CD14-positive monocyte (primary cell): ENCODE data around the gene SLC38A8. TPM values are rescaled to one million over a fixed set of nuclear protein-coding genes. Genes with fewer than 3 reads are reported as not detected.

ENCODE experiments used
- DNase-seq, 3 donors: peaks; one replicate each; pipeline ENCODE4 v3.0.0-alpha.2; 2011 to 2022
- H2AFZ ChIP-seq: 2 replicates; pipeline ENCODE4 v1.6.0; 2012; ENCODE audit warnings: mild to moderate bottlenecking, low read depth, low read length, inconsistent platforms; ENCODE audit not compliant: insufficient read depth, poor library complexity, severe bottlenecking
- H3K27ac ChIP-seq, 2 donors: 1 replicate in 1 of 2; 2 replicates in 1 of 2; pipeline ENCODE4 v1.5.1; 2012 to 2013; ENCODE audit warnings: low read length in 2 of 2, control low read depth in 1 of 2, inconsistent platforms in 1 of 2, low read depth in 1 of 2, mild to moderate bottlenecking in 1 of 2
- H3K27me3 ChIP-seq, 2 donors: one replicate each; pipeline versions ENCODE4 v1.6.0 to v1.6.1; 2011 to 2013; ENCODE audit warnings: low read length in 2 of 2; ENCODE audit not compliant: control insufficient read depth in 2 of 2, insufficient read depth in 2 of 2
- H3K36me3 ChIP-seq, 2 donors: replicated peaks in 1 of 2; 1 replicate in 1 of 2; 2 replicates in 1 of 2; pipeline versions ENCODE4 v1.5.1 to v1.6.1; 2012 to 2013; ENCODE audit warnings: low read length in 2 of 2, control low read depth in 1 of 2, inconsistent platforms in 1 of 2, mild to moderate bottlenecking in 1 of 2; ENCODE audit not compliant: insufficient read depth in 2 of 2, control insufficient read depth in 1 of 2
- H3K4me1 ChIP-seq, 2 donors: 1 replicate in 1 of 2; 2 replicates in 1 of 2; pipeline versions ENCODE4 v1.5.1 to v1.6.1; 2012 to 2013; ENCODE audit warnings: low read length in 2 of 2, control low read depth in 1 of 2, inconsistent platforms in 1 of 2, mild to moderate bottlenecking in 1 of 2, moderate library complexity in 1 of 2; ENCODE audit not compliant: insufficient read depth in 2 of 2, control insufficient read depth in 1 of 2
- H3K4me2 ChIP-seq: replicated peaks from 2 replicates; pipeline ENCODE3; 2012; ENCODE audit warnings: low read length, moderate library complexity, mild to moderate bottlenecking; ENCODE audit not compliant: poor library complexity, severe bottlenecking; ENCODE audit errors: extremely low read depth
- H3K4me3 ChIP-seq, 3 experiments: fragments of 200-600 bp in 1 of 3; sonication (generic) in 1 of 3; replicated peaks in 1 of 3; 1 replicate in 2 of 3; 2 replicates in 1 of 3; pipeline ENCODE4 v1.5.1; 2011 to 2013; ENCODE audit warnings: low read length in 3 of 3, mild to moderate bottlenecking in 3 of 3, control low read depth in 2 of 3, low read depth in 2 of 3, inconsistent platforms in 1 of 3, moderate library complexity in 1 of 3
- H3K79me2 ChIP-seq: 2 replicates; pipeline ENCODE4 v1.6.0; 2012; ENCODE audit warnings: mild to moderate bottlenecking, control low read depth, inconsistent platforms, low read length, moderate library complexity; ENCODE audit not compliant: insufficient read depth
- H3K9ac ChIP-seq: 2 replicates; pipeline ENCODE4 v1.6.0; 2017; ENCODE audit warnings: low read length, mild to moderate bottlenecking; ENCODE audit not compliant: insufficient read depth, poor library complexity, severe bottlenecking
- H3K9me3 ChIP-seq, 2 donors: replicated peaks in 1 of 2; 1 replicate in 1 of 2; 2 replicates in 1 of 2; pipeline versions ENCODE4 v1.5.1 to v1.6.1; 2012 to 2013; ENCODE audit warnings: low read length in 2 of 2, control low read depth in 1 of 2; ENCODE audit not compliant: control insufficient read depth in 1 of 2, insufficient read depth in 1 of 2
- H4K20me1 ChIP-seq: 2 replicates; pipeline ENCODE4 v1.6.0; 2012; ENCODE audit warnings: mild to moderate bottlenecking, low read length, control low read depth, moderate library complexity; ENCODE audit not compliant: insufficient read depth
- H3K27ac Mint-ChIP-seq, 7 donors: one replicate each; pipeline ENCODE4 v1.8.0; 2020; ENCODE audit warnings: mild to moderate bottlenecking in 7 of 7, mixed read lengths in 7 of 7, moderate library complexity in 6 of 7, inconsistent platforms in 2 of 7
- H3K27me3 Mint-ChIP-seq, 3 donors: one replicate each; pipeline ENCODE4 v1.8.0; 2021 to 2022; ENCODE audit warnings: low read depth in 3 of 3, mild to moderate bottlenecking in 3 of 3, mixed read lengths in 3 of 3, moderate library complexity in 3 of 3, inconsistent platforms in 1 of 3
- H3K36me3 Mint-ChIP-seq, 2 donors: one replicate each; pipeline ENCODE4 v1.8.0; 2020; ENCODE audit warnings: mixed read lengths in 2 of 2, inconsistent platforms in 1 of 2, mild to moderate bottlenecking in 1 of 2
- H3K4me1 Mint-ChIP-seq: one replicate; pipeline ENCODE4 v1.8.0; 2020; ENCODE audit warnings: mild to moderate bottlenecking, mixed read lengths
- H3K4me3 Mint-ChIP-seq, 2 donors: one replicate each; pipeline ENCODE4 v1.8.0; 2020; ENCODE audit warnings: mild to moderate bottlenecking in 2 of 2, mixed read lengths in 2 of 2, moderate library complexity in 1 of 2
- H3K9me3 Mint-ChIP-seq, 7 donors: one replicate each; pipeline ENCODE4 v1.8.0; 2020 to 2022; ENCODE audit warnings: mixed read lengths in 7 of 7, mild to moderate bottlenecking in 6 of 7, moderate library complexity in 6 of 7, inconsistent platforms in 2 of 7
- CTCF ChIP-seq: fragments of 200-600 bp; IDR thresholded peaks from one replicate; pipeline ENCODE4 v1.8.0; 2022; ENCODE audit warnings: antibody characterized with exemption, mild to moderate bottlenecking
- WGBS: methylation state at CpG from one replicate; pipeline ENCODE4 v1.1.5; 2013; ENCODE audit warnings: missing lambda C conversion rate; ENCODE audit not compliant: insufficient coverage; 5-methylcytosine and 5-hydroxymethylcytosine counted together
- intact Hi-C, 2 donors: fragments of 100-400 bp; cut with micrococcal nuclease; formaldehyde crosslinking; loops; one replicate each; pipeline versions ENCODE4 v1.15.0 to v1.15.1; 2023
- polyA plus RNA-seq, 3 donors: library from polyadenylated mRNA; depleted of rRNA in 1 of 3; unstranded in 2 of 3; stranded (reverse) in 1 of 3; fragments of 300-500 nt in 2 of 3; fragments of >200 nt in 1 of 3; fragmentation: Illumina TruSeq in 2 of 3; gene quantifications; 1 replicate in 2 of 3; 2 replicates in 1 of 3; pipeline ENCODE4 v1.2.3, GENCODE V29; 2012 to 2021

SLC38A8 gene
- polyA plus RNA-seq, 3 donors, result not detected

- no peak overlapping the region for H3K27ac ChIP-seq
- H3K4me1 ChIP-seq, result no peaks in the 10 kb centered on the region
- WGBS, result 55% methylated on average over 32 of the region's 36 CpGs
- Mint-ChIP-seq H3K9me3 (peaks cover 0 to 3% (median 0%) of the 10 kb centered on the region in 7 donors), H3K27me3 (peaks cover 38 to 52% (median 42%) of the 10 kb centered on the region in 3 donors), H3K4me1 (no peaks in the 10 kb centered on the region), H3K36me3 (peaks cover 14 to 23% of the 10 kb centered on the region in 2 donors), H3K4me3 (peak overlapping the region in 1 of 2 donors; percentile 35), H3K27ac (peak overlapping the region in 1 of 7 donors; percentile 8)
- peaks cover 4% of the 10 kb centered on the region for H4K20me1 ChIP-seq
- no peak for DNase-seq
- no peak overlapping the region for H2AFZ ChIP-seq
- peaks cover 0 to 42% of the 10 kb centered on the region in 2 donors for H3K27me3 ChIP-seq
- no peak for TF ChIP-seq CTCF
- H3K4me3 ChIP-seq, result no peak overlapping the region
- no peak overlapping the region for H3K9ac ChIP-seq
- H3K79me2 ChIP-seq, result no peaks in the 10 kb centered on the region
- intact Hi-C loops, result no loop called here
- H3K9me3 ChIP-seq, result no peaks in the 10 kb centered on the region
- H3K36me3 ChIP-seq, result peaks cover 8 to 21% of the 10 kb centered on the region in 2 donors
- no peak overlapping the region for H3K4me2 ChIP-seq
Observed at GRCh38 chr16:84045001-84045817, 2.6 kb upstream of the SLC38A8 start.

DNA sequence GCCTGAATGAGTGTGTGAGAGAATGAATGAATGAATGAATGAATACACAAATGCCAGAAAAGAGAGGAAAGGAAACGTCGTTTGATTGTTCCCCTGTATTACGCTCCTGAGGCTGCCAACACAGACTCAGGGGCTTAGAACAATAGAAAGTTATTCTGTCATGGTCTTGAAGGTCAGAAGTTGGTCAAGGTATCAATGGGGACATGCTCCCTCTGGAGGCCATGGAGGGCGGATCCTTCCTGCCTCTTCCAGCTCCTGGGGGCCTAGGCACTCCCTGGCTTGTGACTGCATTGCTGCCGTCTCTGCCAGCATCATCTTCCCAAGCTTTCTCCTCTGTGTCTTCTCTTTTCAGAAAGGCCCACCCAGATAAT lies 1.5 kb upstream of the SLC38A8 start:
- Histone ChIP-seq H3K4me2 (no peak overlapping the region), H3K79me2 (no peaks in the 10 kb centered on the region), H3K9me3 (no peaks in the 10 kb centered on the region), H3K36me3 (peaks cover 0 to 10% of the 10 kb centered on the region in 2 donors), H3K9ac (no peak overlapping the region), H3K4me1 (no peaks in the 10 kb centered on the region), H4K20me1 (peaks cover 4% of the 10 kb centered on the region), H3K27ac (no peak overlapping the region), H2AFZ (no peak overlapping the region), H3K27me3 (peaks cover 0 to 44% of the 10 kb centered on the region in 2 donors), H3K4me3 (no peak overlapping the region)
- peak; percentile 39 for TF ChIP-seq CTCF
- WGBS, result 32% methylated on average over 5 of the region's 5 CpGs
- H3K27me3 Mint-ChIP-seq, result peaks cover 45 to 57% (median 48%) of the 10 kb centered on the region in 3 donors
- peaks cover 5 to 12% of the 10 kb centered on the region in 2 donors for H3K36me3 Mint-ChIP-seq
- intact Hi-C loops, result no loop called here
- H3K4me3 Mint-ChIP-seq, result peak overlapping the region in 1 of 2 donors; percentile 8
- peak; percentile 14 to 32 (median 17) for DNase-seq
- H3K27ac Mint-ChIP-seq, result no peak overlapping the region
- no peaks in the 10 kb centered on the region for H3K4me1 Mint-ChIP-seq
- H3K9me3 Mint-ChIP-seq, result peaks cover 0 to 3% (median 0%) of the 10 kb centered on the region in 7 donors
